Activated CD8-positive, alpha-beta T cell treated with anti-CD3 and anti-CD28 coated beads, Interleukin-2, amount 10 ng/mL, durations not matched to agents 7 days and 5 days (primary cell): ENCODE data around the gene SQSTM1. TPM values are rescaled to one million over a fixed set of nuclear protein-coding genes. Genes with fewer than 3 reads are reported as not detected.

Experiments used
- ATAC-seq: fragments of 150-1000 bp; cut with Tn5 transposase; one replicate; pipeline ENCODE4 v1.10.0; 2021; ENCODE audit warnings: moderate library complexity
- CTCF ChIA-PET: fragments of 350-600 bp; sonication (Branson Sonifier 250); formaldehyde crosslinking; loops from one replicate; lab custom pipeline; 2021; ENCODE audit warnings: antibody characterized with exemption; lab: Charles Lee
- POLR2A ChIA-PET: fragments of 350-600 bp; sonication (Branson Sonifier 250); formaldehyde crosslinking; loops from one replicate; lab custom pipeline; 2021; ENCODE audit warnings: antibody characterized with exemption; lab: Charles Lee
- DNase-seq: peaks from one replicate; pipeline ENCODE4 v3.0.0-alpha.2; 2020
- H3K27ac Mint-ChIP-seq: one replicate; pipeline ENCODE4 v1.8.0; 2021; ENCODE audit warnings: mild to moderate bottlenecking, mixed read lengths
- H3K27me3 Mint-ChIP-seq: one replicate; pipeline ENCODE4 v1.8.0; 2021; ENCODE audit warnings: low read depth, mixed read lengths
- H3K36me3 Mint-ChIP-seq: one replicate; pipeline ENCODE4 v1.8.0; 2021; ENCODE audit warnings: low read depth, mixed read lengths
- H3K4me1 Mint-ChIP-seq: one replicate; pipeline ENCODE4 v1.8.0; 2021; ENCODE audit warnings: low read depth, mixed read lengths
- H3K4me3 Mint-ChIP-seq: one replicate; pipeline ENCODE4 v1.8.0; 2021; ENCODE audit warnings: mild to moderate bottlenecking, mixed read lengths
- H3K9me3 Mint-ChIP-seq: one replicate; pipeline ENCODE4 v1.8.0; 2022; ENCODE audit warnings: mixed read lengths; ENCODE audit not compliant: insufficient read depth
- total RNA-seq, 2 experiments: library from RNA; stranded (reverse); gene quantifications; one replicate each; pipeline ENCODE4 v1.2.3, GENCODE V29; 2021

SQSTM1 gene
- total RNA-seq, 2 experiments from 2014 or later = 100.0 to 102 TPM

DNA sequence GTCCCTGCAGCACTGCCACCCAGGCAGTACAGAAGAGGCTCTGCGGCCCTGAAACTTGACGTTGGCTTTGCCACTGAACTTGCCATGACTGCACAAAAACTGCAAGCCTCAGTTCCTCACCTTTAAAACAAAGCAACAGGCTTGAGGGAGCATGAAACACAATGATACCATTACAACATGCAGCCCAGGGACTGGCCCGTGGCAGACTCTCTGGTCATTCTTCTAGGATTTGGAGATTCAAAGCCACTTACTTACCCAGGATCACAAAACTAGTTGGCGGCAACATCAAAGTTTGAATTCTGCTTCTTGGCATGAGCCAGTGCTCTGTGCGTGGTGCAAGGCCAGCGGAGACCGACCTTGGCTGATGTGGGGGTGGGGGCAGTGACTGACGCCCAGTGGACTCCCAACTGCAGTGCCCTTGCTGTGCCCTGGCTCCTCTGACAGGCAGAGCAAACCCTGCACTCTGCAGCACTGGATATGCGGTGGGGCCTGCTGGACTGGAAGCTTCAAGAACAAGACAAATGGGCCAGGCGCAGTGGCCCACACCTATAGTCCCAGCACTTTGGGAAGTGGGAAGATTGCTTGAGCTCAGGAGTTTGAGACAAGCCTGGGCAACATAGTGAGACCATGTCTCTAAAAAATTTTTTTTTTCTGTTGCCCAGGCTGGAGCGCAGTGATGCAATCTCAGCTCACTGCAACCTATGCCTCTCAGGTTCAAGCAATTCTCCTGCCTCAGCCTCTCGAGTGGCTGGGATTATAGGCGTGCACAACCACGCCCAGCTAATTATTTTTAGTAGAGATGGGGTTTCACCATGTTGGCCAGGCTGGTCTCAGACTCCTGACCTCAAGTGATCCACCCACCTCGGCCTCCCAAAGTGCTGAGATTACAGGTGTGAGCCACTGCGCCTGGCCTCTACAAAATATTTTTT, 18.9 kb downstream of the SQSTM1 start:
- CTCF ChIA-PET = interaction anchor here (0.8 kb wide), 1 partner anchor 37 kb away, joined by 3 read pairs; no protein-coding TSS in a partner anchor
- H3K27me3 Mint-ChIP-seq = no peaks in the 10 kb centered on the region

DNA sequence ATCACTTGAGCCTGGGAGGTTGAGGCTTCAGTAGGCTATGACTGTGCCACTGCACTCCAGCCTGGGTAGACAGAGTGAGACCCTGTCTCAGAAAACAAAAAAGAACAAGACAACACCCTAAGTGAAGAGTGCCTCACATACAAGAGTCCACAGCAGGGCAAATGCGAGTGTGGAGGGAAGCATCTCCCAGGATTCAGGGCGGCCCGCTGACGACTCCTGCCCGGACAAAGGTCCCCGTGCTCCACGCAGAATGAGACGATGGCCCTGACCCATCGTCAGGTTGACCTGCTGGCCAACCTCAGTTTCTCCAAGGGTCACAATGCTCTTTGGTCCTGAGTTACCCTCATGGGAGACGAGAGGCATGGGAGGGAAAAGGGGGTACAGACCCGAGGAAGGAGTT, 19.6 kb downstream of the SQSTM1 start:
- Mint-ChIP-seq H3K27me3 (no peaks in the 10 kb centered on the region), H3K4me1 (peaks cover 18% of the 10 kb centered on the region), H3K4me3 (no peak overlapping the region), H3K36me3 (peaks cover 34% of the 10 kb centered on the region), H3K9me3 (no peaks in the 10 kb centered on the region), H3K27ac (no peak overlapping the region)
- ATAC-seq = no peak
- DNase-seq = no peak
- CTCF ChIA-PET = interaction anchor here (0.8 kb wide), 1 partner anchor 38 kb away, joined by 3 read pairs; no protein-coding TSS in a partner anchor
- POLR2A ChIA-PET = no interaction called here

More for the DNA sequence above, 18.9 kb downstream of the SQSTM1 start:
- POLR2A ChIA-PET = no interaction called here
- H3K4me1 Mint-ChIP-seq = peaks cover 19% of the 10 kb centered on the region
- no peak for ATAC-seq
- peaks cover 35% of the 10 kb centered on the region for H3K36me3 Mint-ChIP-seq
- DNase-seq = no peak
- H3K9me3 Mint-ChIP-seq = no peaks in the 10 kb centered on the region
- no peak overlapping the region for H3K4me3 Mint-ChIP-seq
- H3K27ac Mint-ChIP-seq = peak overlapping the region; percentile 60

DNA sequence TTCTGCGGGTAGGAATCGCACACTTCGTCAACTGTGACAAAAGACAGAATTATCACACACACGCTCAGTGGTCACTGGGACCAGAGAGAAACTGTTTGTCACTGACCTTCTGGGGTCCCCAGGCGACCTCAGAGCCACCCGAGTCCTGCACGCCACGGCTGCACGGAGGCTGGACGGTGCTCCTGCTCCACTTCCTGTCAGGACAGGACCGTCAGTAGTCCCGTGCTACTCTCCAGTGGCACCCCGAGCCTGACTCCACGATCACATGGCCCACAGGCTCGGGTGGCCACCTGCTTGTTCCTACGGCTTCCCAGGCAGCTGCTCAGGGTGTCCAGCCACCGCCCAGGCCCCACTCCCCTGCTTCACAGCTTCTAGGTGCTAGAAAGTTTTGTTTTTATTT, 20.1 kb downstream of the SQSTM1 start:
- Mint-ChIP-seq H3K4me1 (peaks cover 15% of the 10 kb centered on the region), H3K27ac (no peak overlapping the region), H3K4me3 (no peak overlapping the region), H3K27me3 (no peaks in the 10 kb centered on the region), H3K9me3 (no peaks in the 10 kb centered on the region), H3K36me3 (peaks cover 35% of the 10 kb centered on the region)
- DNase-seq (no peak), ATAC-seq (no peak)
- POLR2A ChIA-PET = no interaction called here
- CTCF ChIA-PET = no interaction called here

DNA sequence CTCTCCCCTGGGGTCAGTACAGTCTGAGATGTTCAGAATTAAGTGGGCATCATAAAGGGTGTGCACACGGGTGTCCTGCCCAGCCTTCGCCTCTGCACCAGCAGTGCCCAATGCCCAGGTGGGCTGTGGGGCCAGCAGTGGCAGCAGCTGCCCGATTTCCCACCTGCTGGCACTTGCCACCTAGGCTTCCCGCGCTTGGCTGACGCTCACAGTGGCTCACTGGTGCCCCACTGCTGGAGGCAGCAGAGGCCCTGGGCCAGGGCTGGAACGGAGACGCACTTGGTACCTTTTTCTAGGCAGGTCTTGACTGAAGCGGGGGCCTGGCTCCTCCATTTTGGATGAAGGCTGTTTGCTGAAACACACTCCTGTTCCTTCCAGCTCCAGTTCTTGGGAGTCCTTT, 20.9 kb downstream of the SQSTM1 start:
- H3K27me3 Mint-ChIP-seq = no peaks in the 10 kb centered on the region
- ChIA-PET CTCF (interaction anchor here (1.1 kb wide), 1 partner anchor 50 kb away, joined by 3 read pairs; no protein-coding TSS in a partner anchor), POLR2A (interaction anchor here (1.0 kb wide), 1 partner anchor 9 kb away, joined by 3 read pairs; no protein-coding TSS in a partner anchor)
- no peak overlapping the region for H3K4me3 Mint-ChIP-seq
- no peak for ATAC-seq
- peaks cover 31% of the 10 kb centered on the region for H3K36me3 Mint-ChIP-seq
- no peak overlapping the region for H3K27ac Mint-ChIP-seq
- no peak for DNase-seq
- H3K4me1 Mint-ChIP-seq = peaks cover 6% of the 10 kb centered on the region
- H3K9me3 Mint-ChIP-seq = no peaks in the 10 kb centered on the region

DNA sequence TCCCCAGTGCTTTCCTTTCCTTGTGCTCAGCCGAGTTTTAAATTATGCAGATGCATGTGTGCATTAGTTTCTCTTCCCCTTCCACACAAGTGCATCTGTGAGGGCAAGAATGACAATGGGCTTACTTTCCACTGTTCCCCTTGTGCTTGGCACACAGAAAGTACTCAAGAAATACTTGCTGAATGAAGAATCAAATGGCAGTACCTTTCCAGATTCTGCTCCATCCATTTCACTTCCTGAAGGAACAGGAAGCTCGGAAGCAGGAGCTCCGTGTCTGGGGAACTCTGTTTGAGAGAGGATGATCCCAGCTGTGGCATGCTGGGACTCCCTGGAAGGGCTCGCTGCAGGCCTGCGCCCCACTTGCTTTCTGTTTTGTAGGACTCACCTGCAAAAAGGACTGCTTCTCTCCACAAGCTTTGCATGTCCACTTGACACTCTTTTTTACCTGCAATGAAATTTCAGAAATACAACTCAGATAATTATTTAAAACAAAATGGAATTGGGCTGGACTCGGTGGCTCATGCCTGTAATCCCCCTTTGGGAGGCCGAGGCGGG, 32.4 kb downstream of the SQSTM1 start:
- no peak overlapping the region for H3K4me3 Mint-ChIP-seq
- H3K9me3 Mint-ChIP-seq = no peaks in the 10 kb centered on the region
- H3K27ac Mint-ChIP-seq = no peak overlapping the region
- no peaks in the 10 kb centered on the region for H3K27me3 Mint-ChIP-seq
- DNase-seq (no peak), ATAC-seq (no peak)
- H3K36me3 Mint-ChIP-seq = peaks cover 7% of the 10 kb centered on the region
- POLR2A ChIA-PET = no interaction called here
- peaks cover 8% of the 10 kb centered on the region for H3K4me1 Mint-ChIP-seq
- CTCF ChIA-PET = no interaction called here

DNA sequence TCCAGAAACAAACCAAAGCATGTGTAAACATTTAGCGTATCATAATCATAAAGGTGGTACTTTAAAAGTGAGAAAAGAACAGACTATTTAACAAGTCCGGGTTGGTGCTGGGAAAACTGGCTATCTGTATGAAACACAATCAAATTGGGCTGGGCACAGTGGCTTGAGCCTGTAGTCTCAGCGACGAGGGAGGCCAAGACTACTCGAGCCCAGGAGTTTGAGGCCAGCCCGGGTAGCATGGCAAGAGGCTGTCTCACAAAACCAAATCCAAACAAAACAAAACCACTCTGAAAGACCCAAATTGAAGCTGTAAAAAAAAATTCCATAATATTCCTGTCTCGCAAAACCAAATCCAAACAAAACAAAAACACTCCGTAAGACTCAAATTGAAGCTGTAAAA, 33.7 kb downstream of the SQSTM1 start:
- H3K27me3 Mint-ChIP-seq = no peaks in the 10 kb centered on the region
- H3K9me3 Mint-ChIP-seq = no peaks in the 10 kb centered on the region
- H3K36me3 Mint-ChIP-seq = peaks cover 7% of the 10 kb centered on the region
- ATAC-seq = no peak
- peaks cover 14% of the 10 kb centered on the region for H3K4me1 Mint-ChIP-seq
- H3K27ac Mint-ChIP-seq = no peak overlapping the region
- CTCF ChIA-PET = no interaction called here
- no peak for DNase-seq
- H3K4me3 Mint-ChIP-seq = no peak overlapping the region
- POLR2A ChIA-PET = no interaction called here

DNA sequence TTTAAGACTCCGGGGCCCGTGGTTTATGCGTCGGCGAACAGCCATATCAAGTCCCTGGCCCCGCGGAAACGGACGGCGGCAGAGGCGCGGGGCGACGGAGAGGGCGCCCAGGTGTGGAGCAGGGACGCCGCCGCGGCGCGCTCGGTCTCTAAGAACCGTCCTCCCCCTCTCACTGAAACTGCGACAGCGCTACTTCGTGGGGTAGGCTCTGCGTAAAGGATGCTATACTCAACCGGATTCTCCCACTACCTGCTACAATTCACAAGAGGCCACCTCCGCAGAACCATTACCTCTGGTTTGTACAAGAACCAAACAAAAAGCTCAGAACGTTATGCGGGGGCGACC, 37.5 kb downstream of the SQSTM1 start:
- Mint-ChIP-seq H3K9me3 (no peaks in the 10 kb centered on the region), H3K27me3 (no peaks in the 10 kb centered on the region), H3K27ac (peak overlapping the region; percentile 56), H3K36me3 (peaks cover 9% of the 10 kb centered on the region), H3K4me1 (peaks cover 17% of the 10 kb centered on the region), H3K4me3 (peak overlapping the region; percentile 94)
- peak; percentile 63 for DNase-seq
- peak; percentile 75 for ATAC-seq
- CTCF ChIA-PET = interaction anchor here (1.2 to 2.4 kb wide), 2 partner anchors 56 to 233 kb away, joined by 5 to 15 read pairs; no protein-coding TSS in a partner anchor
- POLR2A ChIA-PET = interaction anchor here (0.7 to 1.2 kb wide), 4 partner anchors 21 to 60 kb away, joined by 3 to 4 read pairs (median 4); partner anchors contain the start of gene SQSTM1

DNA sequence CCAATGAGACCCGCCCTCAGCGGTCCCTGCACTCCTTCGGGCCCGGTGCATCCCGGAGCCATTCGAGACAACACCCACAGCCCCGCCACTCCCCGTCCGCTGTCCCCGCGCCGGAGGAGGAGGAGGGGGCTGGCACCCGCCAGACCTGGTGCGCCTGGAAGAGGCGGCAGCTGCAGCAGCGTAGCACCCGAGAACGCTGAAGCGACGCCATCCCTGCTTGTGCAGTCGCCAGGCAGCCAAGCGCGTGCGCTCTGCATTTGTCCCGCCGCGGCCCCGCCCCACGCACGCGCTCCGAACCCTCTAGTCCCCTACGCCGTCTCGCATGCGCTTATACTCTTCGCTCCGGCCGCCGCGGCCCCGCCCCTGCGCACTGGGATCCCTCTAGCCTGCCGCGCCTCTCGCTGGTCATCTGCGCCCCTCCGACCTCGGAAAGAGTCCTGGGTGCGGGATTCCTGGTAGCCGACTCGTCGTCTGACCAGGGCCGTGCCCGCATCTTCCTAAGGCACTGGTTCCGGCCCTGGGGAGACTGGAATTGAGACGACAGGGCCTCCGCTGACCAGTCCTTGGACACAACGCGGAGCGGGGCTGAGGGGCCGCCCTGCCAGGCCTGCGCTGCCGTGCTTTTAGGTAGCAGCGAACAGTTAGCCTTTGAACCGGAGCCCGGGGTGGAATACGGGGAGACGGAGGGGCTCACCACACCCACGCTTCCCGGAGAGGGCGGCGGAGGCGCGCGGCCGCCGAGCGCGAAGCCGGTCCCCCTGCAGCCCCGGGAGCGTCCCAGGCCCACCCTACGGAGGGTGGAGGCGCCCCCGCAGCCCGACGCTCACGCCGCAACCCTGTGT, 38.1 kb downstream of the SQSTM1 start, which contains the start of gene MRNIP:
Gene MRNIP, minus strand, starts transcription at position 232 of the 842 bp plus-strand sequence. Its CDS starts 21 bp downstream, at position 211.
- peak within 1 kb of the TSS; percentile 56 for H3K27ac Mint-ChIP-seq
- H3K36me3 Mint-ChIP-seq = peaks cover 13% of the 10 kb centered on the region
- DNase-seq = peak; percentile 93
- peak; percentile 99 for ATAC-seq
- ChIA-PET POLR2A (interaction anchor here (0.7 to 1.2 kb wide), 4 partner anchors 22 to 60 kb away, joined by 3 to 4 read pairs (median 4); partner anchors contain the start of gene SQSTM1), CTCF (interaction anchor here (2.4 kb wide), 1 partner anchor 57 kb away, joined by 15 read pairs; no protein-coding TSS in a partner anchor)
- H3K4me3 Mint-ChIP-seq = peak within 1 kb of the TSS; percentile 94
- H3K4me1 Mint-ChIP-seq = peaks cover 17% of the 10 kb centered on the region
- H3K9me3 Mint-ChIP-seq = no peaks in the 10 kb centered on the region
- no peaks in the 10 kb centered on the region for H3K27me3 Mint-ChIP-seq

DNA sequence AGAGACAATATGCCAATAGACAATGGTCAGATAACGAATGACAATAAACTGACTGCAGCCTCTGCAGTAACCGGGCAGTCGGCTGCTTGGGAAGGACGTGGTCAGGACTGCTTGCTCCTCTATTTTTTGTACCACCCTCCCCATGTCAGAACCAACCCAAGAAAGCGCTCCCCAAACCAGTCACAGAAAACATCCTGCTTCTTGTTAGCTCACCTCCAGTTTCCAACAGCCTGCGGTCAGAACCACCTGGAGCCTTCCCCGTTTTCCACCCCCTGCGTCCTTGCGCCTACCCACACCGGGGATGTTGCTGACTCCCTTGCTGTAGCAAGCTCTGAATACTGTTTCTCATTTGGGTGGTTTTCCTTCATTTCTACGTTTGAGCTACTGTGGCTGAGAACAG, 39.6 kb downstream of the SQSTM1 start:
- no peaks in the 10 kb centered on the region for H3K9me3 Mint-ChIP-seq
- ChIA-PET POLR2A (no interaction called here), CTCF (interaction anchor here (0.7 to 1.5 kb wide), 3 partner anchors 9 to 58 kb away, joined by 3 to 5 read pairs (median 3); no protein-coding TSS in a partner anchor)
- DNase-seq (no peak), ATAC-seq (no peak)
- H3K4me1 Mint-ChIP-seq = peaks cover 17% of the 10 kb centered on the region
- peaks cover 18% of the 10 kb centered on the region for H3K36me3 Mint-ChIP-seq
- no peaks in the 10 kb centered on the region for H3K27me3 Mint-ChIP-seq
- peak overlapping the region; percentile 36 for H3K27ac Mint-ChIP-seq
- peak overlapping the region; percentile 41 for H3K4me3 Mint-ChIP-seq

DNA sequence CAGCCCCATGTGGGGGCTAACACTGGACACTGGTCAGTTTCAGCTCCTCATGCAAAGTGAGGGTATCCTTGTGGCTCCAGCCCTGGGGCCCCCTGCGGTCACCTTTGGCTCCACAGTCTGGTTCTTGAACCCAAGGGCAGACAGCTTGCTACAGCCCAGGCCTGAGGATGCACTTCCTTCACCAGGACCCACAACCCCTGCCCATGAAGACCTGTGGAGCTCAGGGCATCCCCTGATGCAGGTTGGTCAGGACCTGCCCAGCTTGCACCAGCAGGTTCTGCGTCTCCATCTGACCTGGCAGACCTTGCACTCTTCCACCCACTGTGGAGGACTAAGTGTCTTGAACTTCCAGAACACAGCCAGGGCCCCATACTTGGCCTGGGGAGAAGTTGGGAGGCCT, 41.6 kb downstream of the SQSTM1 start:
- Mint-ChIP-seq H3K4me1 (peaks cover 16% of the 10 kb centered on the region), H3K9me3 (no peaks in the 10 kb centered on the region), H3K27ac (no peak overlapping the region), H3K4me3 (no peak overlapping the region), H3K36me3 (peaks cover 18% of the 10 kb centered on the region), H3K27me3 (no peaks in the 10 kb centered on the region)
- POLR2A ChIA-PET = no interaction called here
- DNase-seq (no peak), ATAC-seq (no peak)
- CTCF ChIA-PET = interaction anchor here (1.5 kb wide), 1 partner anchor 66 kb away, joined by 3 read pairs; no protein-coding TSS in a partner anchor

DNA sequence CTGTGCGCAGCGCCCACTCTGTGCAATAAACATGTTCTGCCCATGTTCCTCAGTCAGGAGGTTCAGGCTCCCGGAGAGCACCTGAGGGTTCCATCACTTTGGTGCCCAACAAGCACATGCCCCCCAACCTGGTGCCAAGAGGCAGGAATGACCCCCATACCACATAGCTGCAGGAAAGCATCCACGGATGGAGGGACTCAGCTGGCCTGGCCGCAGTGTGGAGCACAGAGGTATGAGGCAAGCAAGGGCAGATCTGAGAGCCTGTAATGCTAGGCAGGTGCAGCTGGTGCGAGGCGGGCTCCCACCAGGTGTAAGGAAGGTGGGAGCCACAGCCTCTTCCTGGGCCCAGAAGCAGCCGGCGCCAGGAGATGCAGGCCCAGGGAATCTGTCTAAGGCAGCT, 42.2 kb downstream of the SQSTM1 start:
- Mint-ChIP-seq H3K4me3 (no peak overlapping the region), H3K9me3 (no peaks in the 10 kb centered on the region), H3K27me3 (no peaks in the 10 kb centered on the region), H3K4me1 (peaks cover 12% of the 10 kb centered on the region), H3K36me3 (peaks cover 18% of the 10 kb centered on the region), H3K27ac (no peak overlapping the region)
- DNase-seq (no peak), ATAC-seq (no peak)
- POLR2A ChIA-PET = no interaction called here
- CTCF ChIA-PET = no interaction called here
